ENCODE results near the gene CCT8L2.
"Not testable (repeated sequence)": the region's sequence is repeated elsewhere in the genome, so short reads cannot be mapped to it uniquely, and the experiment has no call there.

CCT8L2 gene

GRCh38 chr22:16594026-16594425 lies 1.4 kb upstream of the CCT8L2 start:
- DNase-seq, result no peak

GRCh38 chr22:16592231-16592630 lies 379 bp downstream of the CCT8L2 start:
- not testable (repeated sequence) for DNase-seq

- not testable (repeated sequence) for DNase-seq
Measured at GRCh38 chr22:16591136-16591535, 1.5 kb downstream of the CCT8L2 start.

GRCh38 chr22:16586991-16587390 lies 5.6 kb downstream of the CCT8L2 start:
- no peak for DNase-seq

GRCh38 chr22:16586170-16586569 lies 6.4 kb downstream of the CCT8L2 start:
- no peak for DNase-seq

GRCh38 chr22:16580872-16581271 lies 11.7 kb downstream of the CCT8L2 start:
- DNase-seq, result not testable (repeated sequence)

- DNase-seq, result not testable (repeated sequence)
Measured at GRCh38 chr22:16569240-16569834, 23.3 kb downstream of the CCT8L2 start.

GRCh38 chr22:16568425-16568758 lies 24.2 kb downstream of the CCT8L2 start:
- DNase-seq, result no peak

- not testable (repeated sequence) for DNase-seq
Measured at GRCh38 chr22:16567617-16568424, 24.8 kb downstream of the CCT8L2 start.

GRCh38 chr22:16566421-16567151 lies 26.0 kb downstream of the CCT8L2 start:
- DNase-seq, result not testable (repeated sequence)

GRCh38 chr22:16565585-16566420 lies 26.8 kb downstream of the CCT8L2 start:
- DNase-seq, result not testable (repeated sequence)

GRCh38 chr22:16564837-16565584 lies 27.6 kb downstream of the CCT8L2 start:
- DNase-seq, result not testable (repeated sequence)

- DNase-seq, result no peak
Measured at GRCh38 chr22:16563555-16564520, 28.8 kb downstream of the CCT8L2 start.

- no peak for DNase-seq
Measured at GRCh38 chr22:16562711-16563554, 29.7 kb downstream of the CCT8L2 start.

GRCh38 chr22:16561093-16561658 lies 31.4 kb downstream of the CCT8L2 start:
- DNase-seq, result not testable (repeated sequence)

- DNase-seq, result not testable (repeated sequence)
Measured at GRCh38 chr22:16560651-16561050, 32.0 kb downstream of the CCT8L2 start.

- DNase-seq, result not testable (repeated sequence)
Measured at GRCh38 chr22:16559996-16560395, 32.6 kb downstream of the CCT8L2 start.

- DNase-seq, result no peak
Measured at GRCh38 chr22:16559056-16559955, 33.3 kb downstream of the CCT8L2 start.
